Measurements from ENCODE around the gene AGAP1. TPM values are rescaled to one million over a fixed set of nuclear protein-coding genes. Genes with fewer than 3 reads are reported as not detected.
A peak's percentile ranks its signal among the peaks of the same experiment; 100 is the strongest.

AGAP1 gene
- total RNA-seq, 1 experiment from 2014 or later, result 18.3 TPM

DNA sequence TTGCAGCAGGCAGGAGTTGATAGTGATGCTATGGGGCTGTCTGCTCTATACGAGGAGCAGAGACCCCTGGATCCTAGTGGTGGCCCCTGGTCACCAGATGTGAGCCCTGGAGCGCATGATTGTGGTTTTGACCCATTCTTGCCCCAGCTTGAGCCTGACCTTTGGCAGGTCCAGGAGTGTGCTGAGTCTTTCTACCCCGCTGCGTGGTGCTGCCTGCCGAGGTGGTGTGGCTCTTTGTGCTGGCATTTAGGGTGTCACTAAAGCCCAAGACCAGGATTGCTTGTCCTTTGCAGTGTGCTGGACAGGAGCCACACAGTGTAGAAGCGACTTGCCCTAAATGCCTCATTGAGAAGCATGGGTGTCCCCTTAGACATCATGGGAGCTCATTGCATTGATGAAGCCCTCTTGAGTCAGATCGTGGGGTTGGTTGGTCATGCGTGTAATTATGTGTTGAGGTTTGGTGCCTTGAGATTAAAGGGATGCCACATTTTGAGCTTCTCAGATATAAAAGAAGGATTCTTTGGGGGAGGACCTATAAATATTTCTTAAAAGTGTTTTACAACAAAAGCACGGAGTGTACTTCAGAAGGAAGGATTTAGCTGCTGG lies 88.3 kb downstream of the AGAP1 start:
- no peak for DNase-seq (ENCODE audit: extremely low read depth, low read depth)

DNA sequence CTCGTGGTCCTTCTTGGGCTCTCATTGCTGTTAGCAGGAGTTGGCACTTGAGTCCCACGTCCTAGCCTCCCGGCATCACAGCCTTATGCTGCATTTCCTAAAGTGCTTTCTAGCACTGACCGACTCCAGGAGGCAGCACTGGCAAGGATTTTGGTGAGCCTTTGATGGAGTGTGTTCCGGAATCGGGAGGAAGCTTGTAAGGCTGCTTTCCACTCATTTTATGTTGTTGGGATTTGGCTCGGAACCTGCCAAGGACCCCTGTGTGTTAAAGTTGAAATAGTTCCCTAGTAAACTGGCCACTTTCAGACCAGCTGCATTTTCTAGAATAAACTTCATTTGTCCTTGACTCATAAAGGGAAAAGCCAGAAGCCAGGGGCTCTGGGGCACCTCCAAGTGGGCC lies 88.9 kb downstream of the AGAP1 start:
- no peak for DNase-seq (ENCODE audit: extremely low read depth, low read depth)

DNA sequence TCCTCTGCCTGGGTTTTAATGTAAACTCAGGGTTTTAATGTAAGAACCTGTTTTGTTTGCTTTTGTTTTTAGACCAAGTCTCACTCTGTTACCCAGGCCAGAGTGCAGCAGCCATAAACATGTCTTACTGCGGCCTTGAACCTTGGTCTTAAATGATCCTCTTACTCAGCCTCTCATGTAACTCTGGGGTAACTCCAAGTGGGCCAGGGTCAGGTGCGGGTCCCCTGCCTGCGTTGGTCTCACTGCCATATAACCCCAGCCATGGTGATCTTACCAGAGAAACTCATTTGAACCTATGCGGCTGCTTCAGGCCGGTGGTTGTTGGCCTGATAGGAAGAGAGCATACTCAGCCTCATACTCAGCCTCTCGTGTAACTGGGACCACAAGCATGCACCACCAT lies 89.3 kb downstream of the AGAP1 start:
- DNase-seq (ENCODE audit: extremely low read depth, low read depth), result no peak

DNA sequence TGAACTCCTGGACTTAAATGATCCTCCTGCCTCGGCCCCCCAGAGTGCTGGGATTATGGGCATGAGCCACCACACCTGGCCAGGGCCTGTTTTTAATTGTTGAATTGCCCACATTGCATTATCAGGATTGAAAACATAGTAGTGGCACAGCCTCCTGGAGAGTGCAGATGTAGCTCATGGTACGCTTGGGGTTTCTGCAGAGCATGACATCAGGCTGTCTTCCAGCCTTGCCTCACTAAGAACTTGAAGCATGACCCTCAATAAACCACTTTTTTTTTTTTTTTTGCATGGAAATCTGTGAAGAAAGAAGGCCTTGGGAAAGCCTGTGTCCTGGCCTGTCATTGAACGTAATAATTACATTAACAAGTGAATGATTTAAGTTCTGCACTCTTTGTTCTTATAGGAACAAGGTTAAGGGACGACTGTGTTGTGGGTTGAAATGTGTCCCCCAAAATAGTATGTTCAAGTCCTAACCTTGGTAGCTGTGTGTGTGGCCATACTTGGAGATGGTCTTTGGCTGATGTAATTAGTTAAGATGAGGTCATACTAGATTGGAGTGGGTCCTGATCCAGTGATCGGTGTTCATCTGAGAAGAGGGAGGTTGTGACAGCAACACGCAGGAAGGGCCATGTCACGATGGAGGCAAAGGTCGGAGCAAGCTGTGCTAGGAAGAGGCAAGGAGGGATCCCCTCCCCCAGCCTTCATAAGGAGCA lies 90.2 kb downstream of the AGAP1 start:
- DNase-seq (ENCODE audit: extremely low read depth, low read depth), result no peak

DNA sequence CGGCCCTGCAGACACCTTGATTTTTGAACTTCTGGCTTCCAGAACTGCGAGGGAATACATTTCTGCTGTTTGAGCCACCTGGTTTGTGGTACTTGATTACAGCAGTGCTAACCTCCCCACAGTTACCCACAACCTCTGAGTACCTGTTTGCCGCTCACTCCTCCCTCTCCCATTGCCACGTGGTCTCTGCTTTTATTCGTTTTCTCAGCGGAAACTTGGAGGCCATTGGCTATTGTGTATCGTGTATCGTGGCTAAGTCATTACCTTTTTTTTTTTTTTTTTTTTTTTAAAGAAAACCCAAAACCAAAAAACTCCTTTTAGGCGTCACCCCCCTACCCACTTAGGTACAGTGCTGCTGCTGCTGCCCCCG lies 90.8 kb downstream of the AGAP1 start:
- DNase-seq (ENCODE audit: extremely low read depth, low read depth), result no peak

DNA sequence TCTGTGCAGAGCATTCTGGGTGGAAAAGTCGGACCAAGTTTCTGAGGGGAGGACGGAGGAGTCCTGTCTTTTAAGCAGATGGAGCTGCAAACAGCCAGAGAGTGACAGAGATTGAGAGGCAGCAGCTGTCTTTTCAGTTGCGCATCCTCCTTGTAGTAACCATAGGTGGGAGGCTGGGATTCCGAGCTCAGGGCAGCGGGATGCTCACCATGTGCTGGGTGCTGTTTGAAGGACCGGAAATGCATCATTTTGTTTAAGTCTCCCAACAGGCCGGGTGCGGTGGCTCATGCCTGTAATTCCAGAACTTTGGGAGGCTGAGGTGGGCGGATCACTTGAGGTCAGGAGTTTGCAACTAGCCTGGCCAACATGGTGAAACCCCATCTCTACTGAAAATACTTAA lies 93.4 kb downstream of the AGAP1 start:
- DNase-seq (ENCODE audit: extremely low read depth, low read depth), result no peak

DNA sequence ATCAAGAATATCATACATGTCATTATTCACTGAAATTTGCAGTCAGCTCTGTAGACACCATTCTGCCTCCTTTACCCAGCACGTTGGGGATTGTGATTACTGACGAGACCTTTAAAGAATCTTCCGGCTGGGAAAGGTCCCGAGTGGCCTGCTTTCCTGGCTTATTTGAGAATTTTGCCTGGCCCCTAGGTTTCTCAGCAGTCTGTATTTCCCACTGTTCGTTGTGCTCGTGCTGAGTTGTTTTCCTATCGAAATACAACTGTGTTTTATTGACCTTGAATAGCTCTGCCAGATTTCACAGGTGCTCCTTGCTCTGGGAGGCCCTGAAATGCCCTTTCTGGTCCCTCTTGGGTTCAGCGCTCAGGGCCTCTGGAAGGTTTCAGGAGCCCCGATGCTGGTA lies 94.9 kb downstream of the AGAP1 start:
- DNase-seq (ENCODE audit: extremely low read depth, low read depth), result no peak

DNA sequence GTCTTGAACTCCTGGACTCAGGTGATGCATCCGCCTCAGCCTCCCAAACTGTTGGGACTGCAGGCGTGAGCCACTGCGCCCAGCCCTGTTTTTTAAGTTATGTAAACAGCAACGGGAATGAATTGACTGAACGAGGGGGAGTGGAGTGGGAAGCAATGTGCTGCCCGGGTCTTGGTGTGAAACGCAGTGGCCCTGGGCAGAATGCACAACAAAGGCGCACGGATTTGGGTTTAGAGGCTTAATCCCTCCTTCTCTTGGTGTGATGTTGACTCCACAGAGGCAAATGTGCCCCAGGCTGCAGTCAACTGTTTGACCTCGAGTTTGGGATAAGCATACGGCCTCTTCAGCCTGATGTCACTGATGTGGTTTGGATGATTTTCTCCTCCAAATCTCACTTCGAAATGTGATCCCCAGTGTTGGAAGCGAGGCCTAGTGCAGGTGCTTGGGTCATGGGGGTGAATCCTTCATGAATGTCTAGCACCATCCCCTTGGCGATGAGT lies 97.4 kb downstream of the AGAP1 start:
- DNase-seq (ENCODE audit: extremely low read depth, low read depth), result no peak

DNA sequence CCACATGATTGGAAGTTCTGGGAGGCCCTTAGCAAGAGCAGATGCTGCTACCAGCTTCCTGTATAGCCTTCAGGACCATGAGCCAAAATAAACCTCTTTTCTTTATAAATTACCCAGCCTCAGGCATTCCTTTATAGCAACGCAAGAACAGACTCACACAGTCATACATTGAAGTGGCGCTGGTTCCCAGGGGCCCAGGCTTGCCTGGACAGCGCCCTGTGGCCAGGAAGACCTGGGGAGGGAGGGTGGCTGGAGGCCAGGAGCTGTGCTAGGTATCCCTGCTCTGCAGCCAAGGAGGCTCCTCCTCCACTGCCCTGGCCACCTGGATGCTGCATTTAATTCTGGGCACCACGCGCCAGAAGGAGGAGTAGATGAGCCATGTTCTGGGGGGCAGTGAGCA lies 98.1 kb downstream of the AGAP1 start:
- DNase-seq (ENCODE audit: extremely low read depth, low read depth), result no peak

DNA sequence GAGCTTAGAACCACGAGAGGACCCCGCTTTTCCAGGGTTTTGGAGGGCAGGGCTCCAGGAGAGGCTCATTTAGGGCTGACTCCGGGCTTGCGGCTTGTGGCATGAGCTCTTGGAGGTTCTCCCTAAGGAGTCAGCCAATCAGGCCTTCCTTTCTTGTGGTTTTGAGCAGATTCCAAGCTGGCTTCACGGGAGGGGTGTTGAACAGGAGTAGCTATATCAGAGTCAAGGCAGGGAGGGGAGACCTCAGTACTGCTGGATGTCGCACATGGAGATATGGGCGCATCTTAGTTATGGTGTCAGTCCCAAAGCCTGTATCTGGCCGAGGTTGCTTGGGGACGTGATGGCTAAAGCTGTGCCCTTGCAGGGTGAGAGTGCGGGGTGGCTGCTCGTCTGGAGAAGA lies 98.6 kb downstream of the AGAP1 start:
- DNase-seq (ENCODE audit: extremely low read depth, low read depth), result no peak

DNA sequence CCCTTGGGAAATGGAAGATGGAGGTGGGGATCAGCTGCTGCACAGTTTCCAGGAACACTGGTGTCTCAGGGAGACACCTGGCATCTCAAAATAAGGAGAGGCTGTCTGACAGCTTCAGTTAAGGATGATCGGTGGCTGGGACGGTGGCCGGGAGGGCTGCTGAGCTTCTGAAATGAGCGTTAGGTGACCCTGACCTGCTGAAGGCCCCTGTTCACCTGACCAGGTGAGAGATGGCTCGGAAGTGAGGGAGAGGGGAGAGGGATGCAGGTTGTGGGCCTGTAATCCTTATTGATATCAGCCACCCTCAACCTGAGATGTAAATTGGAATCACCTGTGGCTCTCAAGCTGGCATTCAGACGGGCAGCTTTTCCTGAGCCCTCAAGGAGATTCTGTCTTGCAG lies 99.0 kb downstream of the AGAP1 start:
- no peak for DNase-seq (ENCODE audit: extremely low read depth, low read depth)

DNA sequence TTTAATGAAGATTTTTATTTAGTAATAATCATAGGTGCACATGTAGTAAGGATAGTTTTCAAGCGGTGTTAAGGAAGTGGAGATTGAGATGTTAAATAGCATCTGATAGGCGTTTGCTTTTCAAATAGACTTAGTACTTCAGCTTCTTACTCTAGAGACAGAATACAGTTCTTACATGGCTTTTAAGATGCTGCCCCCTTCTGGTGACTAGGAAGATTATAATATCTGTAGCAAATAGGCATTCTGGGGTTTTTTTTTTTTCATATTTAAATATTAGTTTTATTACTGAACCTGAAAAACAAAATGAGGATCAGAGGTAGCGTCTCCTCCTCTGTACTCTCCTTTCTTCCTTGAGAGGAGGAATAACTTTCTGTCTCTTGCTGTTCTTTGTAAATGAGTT lies 100.2 kb downstream of the AGAP1 start:
- peak; percentile 75 for DNase-seq (ENCODE audit: extremely low read depth, low read depth)

DNA sequence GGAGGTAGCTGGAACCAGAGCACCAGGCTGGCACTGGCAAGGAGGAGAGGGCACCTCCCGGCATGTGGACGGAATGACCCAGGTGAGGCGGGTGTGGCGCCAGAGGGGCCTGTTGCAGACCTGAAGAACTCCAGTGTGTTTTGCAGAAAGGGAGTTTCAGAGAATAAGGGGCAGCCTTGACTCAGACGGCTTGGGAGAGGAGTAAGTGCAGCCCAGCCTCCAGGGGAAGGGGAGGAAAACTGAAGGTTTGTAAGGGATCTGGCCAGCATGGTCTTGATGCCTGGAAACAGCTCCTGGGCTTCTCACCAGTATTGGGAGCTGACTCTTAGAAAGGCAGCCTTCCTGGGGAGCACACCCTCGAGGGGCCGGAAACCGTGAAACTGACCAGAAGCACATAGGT lies 101.1 kb downstream of the AGAP1 start:
- DNase-seq (ENCODE audit: extremely low read depth, low read depth), result no peak

DNA sequence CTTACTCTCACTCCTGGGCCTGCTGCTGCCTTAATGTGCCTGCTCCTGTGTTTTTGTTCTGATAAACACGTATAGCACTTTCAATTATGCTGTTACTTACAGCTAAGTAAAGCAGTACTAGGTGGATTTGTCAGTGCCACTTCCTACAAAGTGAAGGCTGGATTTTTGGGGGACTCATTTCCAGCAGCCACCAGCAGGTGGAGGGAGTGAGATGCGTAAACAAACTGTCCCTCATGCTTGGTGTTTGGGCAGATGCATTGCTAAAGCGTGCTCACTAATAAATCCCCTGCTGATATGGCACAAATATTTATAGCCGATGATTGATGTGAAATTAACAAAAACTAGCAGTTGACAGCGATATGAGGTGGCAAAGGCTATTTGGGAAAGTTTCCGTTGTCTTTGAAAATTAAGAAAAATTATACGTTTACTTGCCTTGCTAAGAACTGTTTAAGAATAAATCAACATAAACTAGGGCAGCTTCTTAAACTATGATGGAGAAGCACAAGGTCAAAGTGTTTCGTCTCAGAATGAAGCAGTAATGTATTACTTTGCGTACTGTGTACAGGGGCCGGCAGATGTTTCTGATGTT lies 101.7 kb downstream of the AGAP1 start:
- DNase-seq (ENCODE audit: extremely low read depth, low read depth), result peak; percentile 61

DNA sequence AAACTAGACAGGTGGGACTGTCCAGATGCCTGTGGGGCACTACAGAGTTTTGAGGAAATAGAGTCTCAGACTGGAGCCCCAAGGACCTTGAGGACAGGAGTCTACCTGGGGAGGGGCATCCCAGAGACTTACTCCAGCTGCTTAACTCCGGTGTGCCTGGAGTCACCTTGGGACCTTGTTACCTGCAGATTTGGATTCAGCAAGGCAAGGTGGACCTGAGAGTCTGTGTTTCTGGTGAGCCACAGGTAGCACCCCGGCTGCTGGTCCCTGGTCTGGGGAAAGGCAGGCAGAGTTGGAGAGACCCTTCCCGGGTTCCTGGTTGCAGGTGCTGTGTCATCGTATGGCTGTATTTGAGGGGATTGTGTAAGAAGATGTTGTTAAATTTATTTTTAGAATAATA lies 102.4 kb downstream of the AGAP1 start:
- DNase-seq (ENCODE audit: extremely low read depth, low read depth), result no peak

DNA sequence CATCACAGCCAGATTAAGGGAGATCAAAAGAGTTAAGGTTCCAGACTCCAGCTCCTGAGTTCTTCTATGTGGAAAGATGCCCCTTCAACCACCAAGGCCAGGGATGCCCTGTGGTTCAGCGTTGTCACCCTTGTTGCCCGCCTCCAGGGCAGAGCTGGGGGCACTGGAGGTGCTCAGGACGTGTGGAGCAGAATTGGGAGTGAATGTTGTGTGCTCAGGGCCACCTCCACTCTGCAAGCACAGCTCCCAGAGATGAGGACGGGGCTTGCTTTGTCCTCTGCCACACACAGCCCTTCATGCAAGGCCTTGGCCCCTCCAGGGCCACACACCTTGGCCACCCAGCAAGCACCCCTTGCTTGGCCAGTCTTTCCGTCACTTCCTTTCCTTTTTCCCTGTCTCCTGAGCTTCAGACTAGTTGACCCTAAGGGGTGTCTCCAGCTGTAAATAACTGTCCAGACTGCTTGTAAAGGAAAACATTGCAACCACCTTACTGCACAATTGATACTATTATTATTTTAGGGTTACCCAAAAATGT lies 103.3 kb downstream of the AGAP1 start:
- DNase-seq (ENCODE audit: extremely low read depth, low read depth), result no peak

DNA sequence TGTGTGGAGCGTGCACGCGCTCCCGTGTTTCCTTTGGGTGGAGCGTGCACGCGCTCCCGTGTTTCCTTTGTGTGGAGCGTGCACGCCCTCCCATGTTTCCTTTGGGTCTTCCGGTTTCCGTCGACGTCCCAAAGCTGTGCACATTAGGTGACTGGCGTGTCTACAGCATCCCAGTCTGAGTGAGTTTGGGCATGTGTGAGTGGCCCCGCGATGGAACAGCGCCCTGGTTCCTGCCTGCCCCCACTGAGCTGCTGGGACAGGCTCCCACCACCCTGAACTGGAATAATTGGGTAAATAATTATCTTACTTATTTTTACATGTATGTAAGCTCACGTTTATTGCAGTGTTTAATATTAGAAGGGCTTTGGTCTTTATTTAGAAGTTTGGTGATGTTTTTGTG lies 104.2 kb downstream of the AGAP1 start:
- no peak for DNase-seq (ENCODE audit: extremely low read depth, low read depth)

DNA sequence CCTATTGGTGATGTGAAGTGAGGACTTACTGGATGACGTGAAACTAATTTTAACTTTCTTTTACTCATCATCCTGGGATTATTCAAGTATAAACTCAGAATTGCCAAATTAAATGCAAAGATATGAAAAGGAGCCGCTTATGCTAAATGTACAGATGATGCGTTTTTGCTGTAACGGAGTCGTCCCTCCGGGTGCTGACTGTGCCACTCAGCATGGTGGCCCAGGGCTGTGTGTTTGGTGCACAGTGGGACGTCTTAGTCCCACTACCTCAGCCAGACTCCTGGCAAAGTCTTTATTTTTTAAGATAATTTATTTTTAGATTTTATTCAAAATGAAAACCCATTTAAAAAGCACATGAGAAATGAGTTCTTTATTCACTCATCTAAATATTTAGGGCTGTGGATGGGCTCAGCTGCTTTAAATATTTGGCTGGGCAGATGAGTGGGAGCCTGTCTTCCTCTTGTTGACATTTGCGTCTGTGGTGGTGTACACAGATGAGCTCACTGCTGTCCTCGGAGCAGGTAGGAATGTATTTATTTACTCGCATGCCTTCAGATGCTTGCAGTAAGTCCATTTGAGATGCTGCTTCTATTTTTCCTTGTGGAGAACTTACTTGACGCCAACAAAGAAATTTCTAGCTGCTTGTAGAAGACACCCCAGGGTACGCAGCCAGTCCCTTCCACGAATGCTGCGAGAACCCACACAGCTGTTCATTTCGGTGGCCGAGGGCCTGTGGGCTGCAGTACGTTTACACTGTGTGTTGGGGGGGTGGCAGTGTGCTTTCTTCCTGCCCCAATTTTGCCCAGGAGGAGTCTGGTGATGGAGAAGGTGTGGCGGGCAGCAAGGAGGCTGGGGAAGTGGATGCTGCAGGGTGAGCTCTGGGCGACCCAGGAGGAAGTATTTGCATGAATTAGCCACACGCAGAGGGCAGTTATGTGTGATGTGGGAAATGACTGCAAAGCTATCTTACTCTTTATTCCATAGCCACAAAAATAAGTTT lies 105.0 kb downstream of the AGAP1 start:
- DNase-seq (ENCODE audit: extremely low read depth, low read depth), result no peak

DNA sequence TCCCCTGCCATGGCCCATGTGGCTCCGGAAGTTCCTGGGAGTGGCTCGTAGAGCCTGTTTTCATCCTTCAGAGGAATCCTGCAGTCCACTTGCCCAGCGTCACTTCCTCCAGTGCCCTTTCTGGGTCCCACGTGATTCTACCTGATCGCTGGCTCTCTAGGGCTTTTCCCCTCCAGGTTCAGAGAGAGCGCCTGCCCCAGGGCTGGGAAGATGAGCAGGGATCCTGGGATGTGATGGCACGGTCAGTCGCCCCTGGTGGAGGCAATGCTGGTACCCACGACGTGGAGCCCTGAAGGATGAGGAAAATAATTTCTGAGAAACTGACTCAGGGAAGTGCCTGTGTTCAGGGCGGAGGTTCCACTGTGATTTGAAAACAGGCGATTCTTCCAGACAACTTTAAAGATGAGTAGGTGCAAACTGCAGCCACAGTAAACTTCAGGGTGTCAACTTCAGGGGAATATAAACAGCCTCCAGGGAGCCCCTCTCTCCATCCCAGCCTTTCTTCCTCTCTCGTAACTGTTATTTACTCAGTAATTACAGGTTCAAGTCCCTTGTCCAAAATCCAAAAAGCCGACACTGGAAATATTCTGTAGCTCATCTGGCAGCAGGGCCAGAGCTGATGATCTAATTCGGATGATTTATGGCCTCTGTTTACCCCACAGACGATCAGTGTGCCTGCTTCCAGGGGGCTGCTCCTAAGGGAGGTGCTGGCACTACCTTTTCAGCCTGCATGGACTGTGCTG lies 105.9 kb downstream of the AGAP1 start:
- DNase-seq (ENCODE audit: extremely low read depth, low read depth), result no peak

DNA sequence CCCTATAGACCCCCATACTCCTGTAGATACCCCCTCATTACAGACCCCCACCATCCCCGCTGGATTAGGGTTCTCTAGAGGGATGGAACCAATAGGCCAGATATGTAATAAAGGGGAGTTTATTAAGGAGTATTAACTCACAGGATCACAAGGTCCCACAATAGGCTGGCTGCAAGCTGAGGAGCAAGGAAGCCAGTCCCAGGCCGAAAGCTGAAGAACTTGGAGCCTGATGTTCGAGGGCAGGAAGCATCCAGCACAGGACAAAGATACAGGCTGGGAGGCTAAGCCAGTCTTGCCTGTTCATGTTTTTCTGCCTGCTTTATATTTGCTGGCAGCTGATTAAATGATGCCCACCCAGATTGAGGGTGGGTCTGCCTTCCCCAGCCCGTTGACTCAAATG lies 106.6 kb downstream of the AGAP1 start:
- DNase-seq (ENCODE audit: extremely low read depth, low read depth), result no peak
